ENCODE results near the gene ZMYM4. TPM values are rescaled to one million over a fixed set of nuclear protein-coding genes. Genes with fewer than 3 reads are reported as not detected.

The ZMYM4 gene
- total RNA-seq, 6 donors from 2014 or later = 17.6 to 47.1 (median 38.3) TPM

DNA sequence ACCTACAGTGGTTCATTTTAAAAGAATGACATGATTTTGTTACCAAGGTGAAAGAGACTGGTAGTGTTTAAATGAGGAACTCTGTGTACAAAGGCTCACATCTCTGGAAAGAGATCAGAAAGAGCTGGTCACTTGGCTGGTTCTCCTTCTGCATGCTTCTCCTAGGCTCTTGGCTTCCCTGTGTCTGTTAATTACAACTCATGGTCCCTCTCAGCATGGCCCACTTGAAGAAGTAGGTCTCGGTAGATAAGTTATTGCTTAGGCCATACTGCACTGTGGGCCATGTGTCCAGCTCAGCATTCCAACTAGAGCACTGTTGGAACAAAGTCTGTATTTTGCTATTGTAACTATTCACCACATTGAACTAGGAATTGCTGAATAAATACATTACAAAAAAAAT is 197.6 kb downstream of the ZMYM4 start:
- Histone ChIP-seq H3K9me3 (no peaks in the 10 kb centered on the region), H3K36me3 (peaks cover 16 to 78% (median 42%) of the 10 kb centered on the region in 4 donors), H3K27ac (no peak overlapping the region), H3K4me3 (no peak overlapping the region), H3K4me1 (no peaks in the 10 kb centered on the region), H3K27me3 (no peaks in the 10 kb centered on the region)
- WGBS, 2 donors = 95 to 100% methylated on average over 1 of the region's 1 CpG
- no peak for DNase-seq
- no peak for ATAC-seq (ENCODE audit: low FRiP score in 2 of 2)
- TF ChIP-seq POLR2AphosphoS5 (IDR thresholded peaks at IDR 0.05) (no peak), EP300 (IDR thresholded peaks at IDR 0.05) (no peak), POLR2A (IDR thresholded peaks at IDR 0.05) (no peak)
- TF ChIP-seq, protein P1, sequence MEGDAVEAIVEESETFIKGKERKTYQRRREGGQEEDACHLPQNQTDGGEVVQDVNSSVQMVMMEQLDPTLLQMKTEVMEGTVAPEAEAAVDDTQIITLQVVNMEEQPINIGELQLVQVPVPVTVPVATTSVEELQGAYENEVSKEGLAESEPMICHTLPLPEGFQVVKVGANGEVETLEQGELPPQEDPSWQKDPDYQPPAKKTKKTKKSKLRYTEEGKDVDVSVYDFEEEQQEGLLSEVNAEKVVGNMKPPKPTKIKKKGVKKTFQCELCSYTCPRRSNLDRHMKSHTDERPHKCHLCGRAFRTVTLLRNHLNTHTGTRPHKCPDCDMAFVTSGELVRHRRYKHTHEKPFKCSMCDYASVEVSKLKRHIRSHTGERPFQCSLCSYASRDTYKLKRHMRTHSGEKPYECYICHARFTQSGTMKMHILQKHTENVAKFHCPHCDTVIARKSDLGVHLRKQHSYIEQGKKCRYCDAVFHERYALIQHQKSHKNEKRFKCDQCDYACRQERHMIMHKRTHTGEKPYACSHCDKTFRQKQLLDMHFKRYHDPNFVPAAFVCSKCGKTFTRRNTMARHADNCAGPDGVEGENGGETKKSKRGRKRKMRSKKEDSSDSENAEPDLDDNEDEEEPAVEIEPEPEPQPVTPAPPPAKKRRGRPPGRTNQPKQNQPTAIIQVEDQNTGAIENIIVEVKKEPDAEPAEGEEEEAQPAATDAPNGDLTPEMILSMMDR (IDR thresholded peaks at IDR 0.05) = no peak

DNA sequence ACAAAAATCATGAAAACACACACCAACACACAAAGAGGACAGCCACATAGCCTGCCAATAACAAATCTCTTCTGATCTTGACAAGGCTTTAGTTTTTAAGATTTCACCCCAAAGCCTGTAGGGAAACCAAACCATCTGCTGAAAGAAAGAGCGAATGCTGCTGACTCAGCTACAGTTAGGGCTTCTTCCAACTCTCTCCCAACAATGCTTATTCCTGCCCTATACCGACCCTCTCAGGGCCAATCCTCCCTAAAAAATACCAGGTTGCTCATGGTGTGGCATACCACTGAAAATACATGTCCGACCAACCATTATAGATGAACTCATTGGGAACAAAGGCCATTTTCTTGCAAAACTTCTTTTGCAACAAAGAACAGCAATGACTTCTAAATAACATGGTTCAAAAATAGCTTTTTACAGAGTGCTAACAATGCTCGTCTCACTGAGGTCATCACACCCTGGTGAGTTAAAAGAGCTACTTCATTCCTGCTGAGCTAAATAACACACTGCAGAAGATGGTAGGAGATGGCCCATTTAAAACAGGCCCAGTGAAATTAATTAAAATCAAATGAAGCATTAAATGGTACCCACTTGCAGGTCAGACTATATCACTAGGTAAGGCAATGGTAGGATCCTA is 202.6 kb downstream of the ZMYM4 start:
- H3K4me3 ChIP-seq = no peak overlapping the region
- peaks cover 0 to 59% (median 20%) of the 10 kb centered on the region in 4 donors for H3K36me3 ChIP-seq
- no peak for DNase-seq
- H3K27ac ChIP-seq = no peak overlapping the region
- H3K4me1 ChIP-seq = no peaks in the 10 kb centered on the region
- no peaks in the 10 kb centered on the region for H3K27me3 ChIP-seq
- no peak for TF ChIP-seq POLR2A (IDR thresholded peaks at IDR 0.05)
- TF ChIP-seq EP300 (IDR thresholded peaks at IDR 0.05) = no peak
- no peak for TF ChIP-seq POLR2AphosphoS5 (IDR thresholded peaks at IDR 0.05)
- no peaks in the 10 kb centered on the region for H3K9me3 ChIP-seq
- no peak for ATAC-seq (ENCODE audit: low FRiP score in 2 of 2)
- 89 to 90% methylated on average over 4 of the region's 4 CpGs for WGBS, 2 donors

Small RNAs within 50 kb of the gene (small RNA-seq; reads per million reads assigned to genes)
- gene RF00091 = 0 reads per million in 4 donors

Other genes starting within 250 kb of the ZMYM4 start
- 10 to 100 TPM; 10.8 to 27.9 (median 23.8) TPM for gene ZMYM6, start 236.8 kb upstream of the ZMYM4 start, total RNA-seq
- gene ZMYM1, start 189.3 kb upstream of the ZMYM4 start, total RNA-seq = 10 to 100 TPM in 4 of 6 donors, 1 to 10 TPM in 2; 6.3 to 16.6 (median 10.3) TPM
- gene SFPQ, start 75.6 kb upstream of the ZMYM4 start, total RNA-seq = 100 to 1,000 TPM; 154 to 526 (median 209) TPM

All from upper lobe of left lung (tissue), 6 donors.